Motor neuron (in vitro differentiated cells): ENCODE measurements around the gene EHMT1. TPM values are rescaled to one million over a fixed set of nuclear protein-coding genes. Genes with fewer than 3 reads are reported as not detected.
"Not testable (repeated sequence)": the region's sequence is repeated elsewhere in the genome, so short reads cannot be mapped to it uniquely, and the experiment has no call there.

ENCODE experiments used
- ATAC-seq, 8 experiments: fragments of 200-7000 bp; cut with Tn5 transposase; replicated peaks in 6 of 8; 2 replicates each; pipeline ENCODE4 v1.8.0; 2021; ENCODE audit warnings: mild to moderate bottlenecking in 8 of 8, moderate library complexity in 8 of 8
- H3K27ac ChIP-seq, 2 donors: fragments of 250-450 bp; sonication (Bioruptor Pico); 2 replicates each; pipeline ENCODE4 v1.9.0; 2021; ENCODE audit warnings: antibody characterized with exemption in 2 of 2, mild to moderate bottlenecking in 2 of 2, moderate library complexity in 1 of 2
- H3K4me1 ChIP-seq, 2 donors: fragments of 250-450 bp; sonication (Bioruptor Pico); replicated peaks in 1 of 2; 2 replicates each; pipeline ENCODE4 v1.6.1; 2021; ENCODE audit warnings: antibody characterized with exemption in 2 of 2, mild to moderate bottlenecking in 2 of 2, moderate library complexity in 1 of 2
- H3K4me3 ChIP-seq, 5 donors: fragments of 250-450 bp; sonication (Bioruptor Pico); 2 replicates each; pipeline ENCODE4 v1.9.0; 2021; ENCODE audit warnings: antibody characterized with exemption in 5 of 5, mild to moderate bottlenecking in 5 of 5, moderate library complexity in 4 of 5
- WGBS, 10 experiments: fragments of 450-650 bp; shearing (Covaris generic); methylation state at CpG; one replicate each; pipeline ENCODE4 v1.0.0; 2022; 5-methylcytosine and 5-hydroxymethylcytosine counted together
- in situ Hi-C, 9 experiments: fragments of 400-800 bp; cut with MboI; loops; one replicate each; pipeline ENCODE4 v1.15.0; 2021; ENCODE audit warnings: low sequenced_read_pairs in 9 of 9, low pct_unique_long_range_greater_than_20kb in 2 of 9; ENCODE audit not compliant: unreplicated experiment in 9 of 9
- total RNA-seq, 8 experiments: library from RNA; unstranded; fragments of 300-600 nt; gene quantifications; 2 replicates each; pipeline versions ENCODE4 v1.2.3 to v1.2.4, GENCODE V29; 2022

The EHMT1 gene
- total RNA-seq, 8 experiments from 2014 or later, result 25.0 to 90.6 (median 42.6) TPM

DNA sequence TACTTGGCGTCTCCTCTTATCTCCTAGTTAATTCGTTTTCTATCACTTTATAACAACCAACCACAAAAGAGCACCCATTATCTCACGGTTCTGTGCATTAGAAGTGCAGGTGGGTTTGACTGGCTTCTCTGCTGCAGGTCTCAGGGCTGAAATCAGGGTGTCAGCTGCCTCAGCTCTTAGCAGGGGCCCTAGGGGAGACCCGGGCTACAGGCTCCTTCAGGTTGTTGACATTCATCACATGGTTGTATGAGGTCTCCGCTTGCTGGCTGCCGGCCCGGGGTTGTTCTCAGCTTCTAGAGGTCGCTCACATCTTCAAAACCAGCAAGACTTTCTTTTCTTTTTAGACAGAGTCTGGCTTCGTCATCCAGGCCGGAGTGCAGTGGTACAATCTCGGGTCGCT is 25.6 kb upstream of the EHMT1 start:
- 69 to 100% (median 80%) methylated on average over 2 to 10 of the region's 12 CpGs; no CpG with 5 or more reads in 3 of the 10 experiments for WGBS, 10 experiments
- in situ Hi-C loops, result loop anchor here in 1 of 9 experiments (25.0 kb wide), 1 partner anchor 94 kb away; no protein-coding TSS in a partner anchor
- peaks cover 8 to 9% of the 10 kb centered on the region in 2 donors for H3K4me1 ChIP-seq
- ATAC-seq, result no peak
- H3K4me3 ChIP-seq, result no peak overlapping the region
- no peak overlapping the region for H3K27ac ChIP-seq

DNA sequence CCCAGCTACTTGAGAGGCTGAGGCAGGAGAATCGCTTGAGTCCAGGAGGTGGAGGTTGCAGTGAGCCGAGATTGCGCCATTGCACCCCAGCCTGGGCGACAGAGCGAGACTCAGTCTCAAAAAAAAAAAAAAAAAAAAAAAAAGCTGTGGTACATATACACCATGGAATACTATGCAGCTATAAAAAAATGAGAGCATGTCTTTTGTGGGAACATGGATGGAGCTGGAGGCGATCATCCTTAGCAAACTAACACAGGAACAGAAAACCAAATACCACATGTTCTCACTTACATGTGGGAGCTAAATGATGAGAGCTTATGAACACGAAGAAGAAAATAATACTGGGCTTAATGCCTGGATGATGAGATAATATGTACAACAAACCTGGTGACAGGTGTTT is 22.2 kb upstream of the EHMT1 start:
- 90 to 100% (median 100%) methylated on average over 1 to 6 of the region's 7 CpGs; no CpG with 5 or more reads in 1 of the 10 experiments for WGBS, 10 experiments

DNA sequence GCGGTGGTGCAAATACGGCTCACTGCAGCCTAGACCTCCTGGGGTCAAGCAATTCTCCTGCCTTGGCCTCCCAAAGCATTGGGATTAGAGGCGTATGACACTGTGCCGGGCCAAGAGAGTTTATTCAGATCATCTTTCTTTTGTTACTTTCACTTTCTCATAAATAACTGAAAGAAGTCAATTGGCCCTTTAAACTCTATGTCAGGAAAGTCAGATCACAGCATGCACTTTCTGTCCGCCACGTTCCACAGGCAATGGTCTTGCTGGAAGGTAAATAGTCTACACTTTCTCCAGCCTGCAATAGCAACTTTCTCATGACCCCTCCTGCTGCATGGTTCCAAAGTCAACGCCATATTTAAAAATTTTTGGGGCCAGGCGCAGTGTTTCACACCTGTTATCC is 19.9 kb upstream of the EHMT1 start:
- ATAC-seq, result no peak
- no peak overlapping the region for H3K27ac ChIP-seq
- 60 to 90% (median 79%) methylated on average over 1 to 7 of the region's 8 CpGs; no CpG with 5 or more reads in 2 of the 10 experiments for WGBS, 10 experiments
- in situ Hi-C loops, result loop anchor here in 1 of 9 experiments (25.0 kb wide), 1 partner anchor 88 kb away; no protein-coding TSS in a partner anchor
- no peaks in the 10 kb centered on the region for H3K4me1 ChIP-seq
- H3K4me3 ChIP-seq, result no peak overlapping the region

More for the DNA sequence above, 22.2 kb upstream of the EHMT1 start:
- not testable (repeated sequence) for H3K4me3 ChIP-seq, H3K27ac ChIP-seq, ATAC-seq, H3K4me1 ChIP-seq
- in situ Hi-C loops, result loop anchor here in 1 of 9 experiments (25.0 kb wide), 1 partner anchor 91 kb away; no protein-coding TSS in a partner anchor

DNA sequence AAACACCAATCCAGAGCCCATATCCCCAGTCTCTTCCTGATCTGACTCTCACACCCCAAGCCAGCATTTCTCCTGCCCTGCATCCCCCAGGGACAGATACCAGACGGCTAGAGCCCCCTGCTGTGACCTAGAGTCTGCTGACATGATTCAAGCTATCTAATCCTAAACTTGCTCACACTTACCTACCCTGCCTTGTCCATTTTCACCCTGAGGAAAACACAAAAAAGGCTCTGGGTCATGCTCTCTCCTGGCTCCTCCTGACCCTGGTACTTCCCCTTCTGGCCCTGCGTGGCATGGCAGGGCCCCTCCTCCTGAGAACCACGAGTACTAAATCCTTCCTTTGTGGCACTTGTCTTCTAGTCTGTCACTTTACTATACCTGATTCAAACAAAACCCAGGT is 16.1 kb upstream of the EHMT1 start:
- ATAC-seq, result no peak
- in situ Hi-C loops, result no loop called here
- no peak overlapping the region for H3K27ac ChIP-seq
- peaks cover 12 to 13% of the 10 kb centered on the region in 2 donors for H3K4me1 ChIP-seq
- H3K4me3 ChIP-seq, result no peak overlapping the region
- 0% methylated on average over 1 to 2 of the region's 3 CpGs; no CpG with 5 or more reads in 6 of the 10 experiments for WGBS, 10 experiments

DNA sequence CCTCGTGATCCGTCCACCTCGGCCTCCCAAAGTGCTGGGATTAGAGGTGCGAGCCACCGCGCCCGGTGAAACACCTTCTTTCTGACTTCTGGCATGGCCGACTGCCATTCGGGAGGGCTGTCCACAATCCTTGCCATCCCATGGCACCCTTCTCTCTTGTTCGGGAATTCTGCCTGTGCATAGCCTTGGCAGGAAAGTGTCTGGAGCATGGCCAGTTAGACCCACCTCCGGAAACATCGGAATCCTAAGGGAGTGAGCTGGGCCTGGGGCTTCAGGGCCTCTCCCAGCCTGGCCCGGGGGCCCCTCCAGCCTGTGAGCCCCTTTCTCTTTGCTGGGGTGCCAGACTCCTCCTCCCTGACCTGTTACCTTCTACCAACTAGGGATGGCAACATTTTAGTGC is 14.9 kb upstream of the EHMT1 start:
- H3K27ac ChIP-seq, result peak overlapping the region in 1 of 2 donors; percentile 31
- H3K4me3 ChIP-seq, result peak overlapping the region in 1 of 5 donors; percentile 30
- in situ Hi-C loops, result no loop called here
- 50 to 100% (median 80%) methylated on average over 2 to 9 of the region's 13 CpGs; no CpG with 5 or more reads in 5 of the 10 experiments for WGBS, 10 experiments
- ATAC-seq, result no peak
- H3K4me1 ChIP-seq, result peaks cover 16 to 17% of the 10 kb centered on the region in 2 donors

DNA sequence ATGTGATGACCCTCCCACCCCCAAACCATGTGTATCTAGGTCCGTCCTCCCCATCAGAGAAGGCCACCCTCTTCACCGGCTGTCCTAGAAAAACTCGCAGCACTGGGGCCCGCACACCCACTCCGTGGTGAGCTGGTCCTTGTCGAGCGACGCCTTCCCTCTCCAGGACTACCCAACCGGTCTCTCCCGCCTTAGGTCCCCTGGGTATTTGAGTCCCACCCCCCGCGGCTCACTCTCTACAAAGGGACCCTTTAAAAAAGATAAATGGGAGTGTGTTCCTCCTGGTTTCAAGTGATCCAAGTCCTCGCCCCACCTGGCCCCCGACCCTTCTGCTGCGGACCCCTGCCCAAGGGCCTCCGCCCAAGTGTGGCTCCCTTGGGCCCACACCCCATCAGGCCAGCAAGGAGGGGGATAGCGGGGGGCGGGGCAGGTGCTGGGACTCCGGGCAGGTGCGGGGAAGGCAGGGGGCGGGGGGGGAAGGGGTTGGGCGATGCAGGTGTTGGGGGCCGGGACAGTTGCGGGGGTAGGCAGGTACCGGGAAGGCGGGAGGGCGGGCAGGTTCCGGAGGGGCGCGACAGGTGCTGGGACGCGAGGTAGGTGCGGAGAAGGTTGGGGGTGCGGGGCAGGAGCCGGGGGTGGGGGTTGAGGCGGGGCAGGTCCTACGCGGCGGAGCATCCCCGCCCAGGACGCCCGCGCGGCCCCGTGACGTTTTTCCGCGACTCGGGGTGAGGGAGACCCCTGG is 14.3 kb upstream of the EHMT1 start:
- H3K4me1 ChIP-seq, result peaks cover 16 to 17% of the 10 kb centered on the region in 2 donors
- H3K4me3 ChIP-seq, result peak overlapping the region; percentile 26 to 35 (median 30)
- peak overlapping the region in 1 of 2 donors; percentile 31 for H3K27ac ChIP-seq
- in situ Hi-C loops, result no loop called here
- peak in 4 of 8 experiments; percentile 2 to 25 (median 17) for ATAC-seq
- 13 to 60% (median 37%) methylated on average over 1 to 3 of the region's 49 CpGs; no CpG with 5 or more reads in 7 of the 10 experiments for WGBS, 10 experiments

DNA sequence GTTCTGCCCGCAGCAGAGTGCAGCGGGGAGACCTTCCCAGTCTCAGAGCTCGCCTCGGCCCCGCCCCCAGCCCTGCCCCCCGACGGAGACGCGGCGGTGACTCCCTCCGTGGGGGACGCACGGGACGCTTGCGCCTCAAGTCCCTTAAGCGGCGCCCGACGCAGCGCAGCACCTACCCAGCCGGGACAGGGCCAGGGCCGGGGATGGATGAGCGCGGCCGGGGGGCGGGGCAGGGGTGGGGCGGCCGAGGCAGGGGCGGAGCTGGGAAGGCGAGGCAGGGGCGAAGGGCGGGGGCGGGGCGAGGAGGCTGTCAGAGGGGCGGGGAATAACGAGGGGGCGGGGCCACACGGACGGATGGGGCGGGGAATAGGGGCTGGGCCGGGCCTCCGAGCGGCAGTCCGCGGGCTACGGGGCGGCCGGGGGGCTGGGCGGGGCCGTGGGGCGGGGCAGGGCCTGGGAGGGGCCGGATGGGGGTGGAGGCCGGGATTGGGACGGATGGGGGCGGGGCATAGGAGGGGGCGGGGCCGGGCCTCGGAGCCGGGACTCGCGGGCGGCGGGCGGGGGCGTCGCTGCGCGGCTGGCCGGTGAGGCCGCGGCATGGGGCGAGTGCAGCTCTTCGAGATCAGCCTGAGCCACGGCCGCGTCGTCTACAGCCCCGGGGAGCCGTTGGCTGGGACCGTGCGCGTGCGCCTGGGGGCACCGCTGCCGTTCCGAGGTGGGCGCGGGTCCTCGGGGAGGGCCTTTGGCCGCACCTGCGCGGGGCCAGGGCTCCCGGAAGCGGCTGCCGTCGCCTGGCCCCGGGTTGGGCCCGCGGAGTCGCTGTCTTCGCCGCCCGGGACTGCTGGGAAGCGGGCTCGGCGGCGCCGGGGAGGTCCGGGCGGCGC is 13.4 kb upstream of the EHMT1 start, which contains the start of gene ARRDC1:
Gene ARRDC1, plus strand, starts transcription at position 566 of the 884 bp plus-strand sequence. Its CDS starts 32 bp downstream, at position 598.
- peak within 1 kb of the TSS; percentile 41 to 78 (median 55) for H3K4me3 ChIP-seq
- peak; percentile 67 to 89 (median 85) for ATAC-seq
- H3K4me1 ChIP-seq, result peaks cover 16 to 17% of the 10 kb centered on the region in 2 donors
- in situ Hi-C loops, result no loop called here
- 0% methylated on average over 2 of the region's 111 CpGs; no CpG with 5 or more reads in 9 of the 10 experiments for WGBS, 10 experiments
- peak within 1 kb of the TSS; percentile 2 to 82 for H3K27ac ChIP-seq

DNA sequence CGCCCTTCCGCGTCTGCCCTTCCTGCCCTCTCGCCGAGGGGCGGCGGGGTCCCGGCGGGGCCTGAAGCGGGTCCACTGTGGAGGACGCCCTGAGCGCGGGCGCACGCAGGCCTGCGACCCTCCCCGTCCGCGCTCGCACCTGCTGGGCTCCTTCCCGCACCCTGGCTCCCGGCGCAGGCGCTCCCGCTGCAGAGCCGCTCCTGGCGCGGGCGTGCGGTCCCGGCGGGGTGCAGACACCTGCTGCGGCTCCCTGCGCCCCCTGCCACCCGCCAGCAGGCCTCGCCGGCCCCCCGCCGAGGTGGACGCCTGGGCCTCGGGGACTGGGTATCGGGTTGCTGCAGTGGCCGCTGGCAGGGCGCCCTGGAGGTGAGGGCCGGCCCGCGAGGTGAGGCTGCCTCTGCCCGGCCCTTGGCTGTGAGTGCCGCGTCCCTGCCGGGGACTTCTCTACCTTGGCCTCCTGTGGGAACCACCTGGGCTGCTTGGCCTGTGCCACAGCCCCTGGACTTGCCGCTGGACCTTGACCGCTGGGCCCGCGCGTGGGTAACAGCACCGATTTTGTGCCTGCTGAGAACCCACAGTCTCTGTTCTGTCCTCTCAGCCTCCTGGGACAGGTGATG is 12.7 kb upstream of the EHMT1 start:
- in situ Hi-C loops, result no loop called here
- H3K27ac ChIP-seq, result peak overlapping the region; percentile 2 to 82
- H3K4me1 ChIP-seq, result peaks cover 16 to 17% of the 10 kb centered on the region in 2 donors
- WGBS, 10 experiments, result 0 to 13% methylated on average over 1 to 3 of the region's 57 CpGs; no CpG with 5 or more reads in 8 of the 10 experiments
- peak overlapping the region; percentile 41 to 78 (median 55) for H3K4me3 ChIP-seq
- peak; percentile 8 to 28 (median 13) for ATAC-seq

DNA sequence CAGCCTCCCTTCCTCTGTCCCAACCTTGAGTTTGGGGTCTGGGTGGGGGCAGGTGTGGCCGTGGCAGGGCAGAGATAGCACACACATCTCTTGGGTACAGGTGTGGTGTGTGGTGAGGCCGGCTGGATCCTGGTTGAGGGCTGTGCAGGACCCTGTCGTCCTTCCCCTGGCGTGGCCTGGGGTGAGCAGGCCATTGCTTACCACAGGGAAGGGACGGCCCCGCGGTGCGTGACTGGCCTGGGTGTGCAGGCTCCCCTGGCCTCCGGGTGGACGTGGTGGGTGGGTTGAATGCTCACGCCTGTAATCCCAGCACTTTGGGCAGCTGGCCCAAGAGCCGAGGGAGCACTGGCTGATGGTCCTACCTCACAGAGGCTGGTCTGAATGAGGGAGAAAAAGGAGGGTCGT is 12.1 kb upstream of the EHMT1 start:
- in situ Hi-C loops, result no loop called here
- no peak overlapping the region for H3K27ac ChIP-seq
- ATAC-seq, result peak in 3 of 8 experiments; percentile 0 to 2 (median 1)
- H3K4me3 ChIP-seq, result peak overlapping the region; percentile 41 to 78 (median 55)
- 0 to 70% (median 20%) methylated on average over 1 to 12 of the region's 13 CpGs; no CpG with 5 or more reads in 5 of the 10 experiments for WGBS, 10 experiments
- peaks cover 16 to 17% of the 10 kb centered on the region in 2 donors for H3K4me1 ChIP-seq

DNA sequence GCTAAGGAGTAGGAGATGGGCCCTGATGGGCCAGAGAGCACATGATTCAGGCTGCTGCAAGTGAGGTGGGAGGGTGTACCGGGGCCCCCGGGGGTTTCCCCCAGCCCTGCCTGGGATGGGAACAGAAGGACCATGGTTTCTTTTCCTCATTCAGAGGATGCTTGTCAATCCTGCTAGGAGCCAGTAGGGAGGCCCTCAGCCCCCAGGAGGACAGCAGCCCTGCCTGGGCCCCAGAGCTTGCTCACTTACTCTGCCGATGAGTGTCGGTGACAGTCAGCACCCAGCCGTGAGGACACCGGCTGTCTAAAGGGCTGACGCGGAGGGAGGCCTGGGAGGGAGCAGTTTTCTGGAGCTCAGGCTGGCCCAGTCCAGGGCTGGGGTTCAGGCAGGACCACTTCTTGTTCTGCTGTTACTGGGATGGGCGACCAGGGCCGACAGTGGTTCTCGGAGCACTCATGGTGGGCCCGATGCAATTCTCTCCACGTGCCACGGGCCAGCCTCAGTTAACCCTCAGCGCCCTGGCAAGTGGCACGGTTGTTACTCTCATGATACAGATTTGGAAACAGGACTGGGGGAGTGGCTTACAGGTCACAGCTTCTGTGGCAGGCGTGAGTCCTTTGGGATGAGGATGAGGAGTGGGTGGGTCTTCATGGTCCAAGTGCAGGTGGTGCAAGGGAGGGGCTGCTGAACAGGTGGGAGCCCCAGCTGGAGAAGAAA is 11.5 kb upstream of the EHMT1 start:
- 10 to 100% (median 50%) methylated on average over 1 to 9 of the region's 17 CpGs; no CpG with 5 or more reads in 4 of the 10 experiments for whole genome bisulfite sequencing, 10 experiments
- Histone ChIP-seq H3K4me3 (peak overlapping the region; percentile 7 to 78 (median 55)), H3K4me1 (peaks cover 16 to 17% of the 10 kb centered on the region in 2 donors), H3K27ac (no peak overlapping the region)
- ATAC-seq, result peak in 5 of 8 experiments; percentile 9 to 42 (median 24)
- in situ Hi-C loops, result no loop called here

DNA sequence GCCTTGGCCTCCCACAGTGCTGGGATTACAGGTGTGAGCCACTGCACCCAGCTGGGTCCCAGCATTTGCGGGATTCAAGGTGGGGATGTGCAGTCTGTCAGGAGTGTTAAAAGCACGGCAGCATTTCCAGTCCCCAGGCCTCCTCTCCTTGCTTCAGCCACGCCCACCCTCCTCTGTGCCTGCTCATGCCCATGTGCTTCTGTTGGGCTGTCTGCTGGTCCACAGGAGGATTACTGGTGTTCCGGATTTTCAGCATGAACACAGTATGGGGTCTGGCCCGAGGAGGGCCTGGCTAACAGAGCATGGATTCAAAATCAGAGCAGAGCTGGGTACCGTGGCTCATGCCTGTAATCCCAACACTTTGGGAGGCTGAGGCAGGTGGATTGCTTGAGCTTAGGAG is 7.9 kb upstream of the EHMT1 start:
- no peak for ATAC-seq
- in situ Hi-C loops, result no loop called here
- Histone ChIP-seq H3K27ac (no peak overlapping the region), H3K4me3 (no peak overlapping the region), H3K4me1 (peaks cover 16 to 17% of the 10 kb centered on the region in 2 donors)
- 50 to 79% (median 60%) methylated on average over 1 to 4 of the region's 6 CpGs; no CpG with 5 or more reads in 6 of the 10 experiments for WGBS, 10 experiments
